Peyer's patch (tissue), 4 donors: ENCODE measurements around the gene MCF2L. TPM values are rescaled to one million over a fixed set of nuclear protein-coding genes. Genes with fewer than 3 reads are reported as not detected.

Source experiments
- DNase-seq, 3 donors: peaks; one replicate each; pipeline ENCODE4 v3.0.0-alpha.2; 2017 to 2019
- H3K27ac ChIP-seq, 4 donors: fragments of 200-600 bp; sonication (generic); one replicate each; pipeline ENCODE4 v1.5.1; 2016 to 2019
- H3K27me3 ChIP-seq, 2 donors: fragments of 200-600 bp; sonication (generic); one replicate each; pipeline ENCODE4 v1.5.1; 2019
- H3K36me3 ChIP-seq, 3 donors: fragments of 200-600 bp; sonication (generic); one replicate each; pipeline ENCODE4 v1.5.1; 2016 to 2019
- H3K4me1 ChIP-seq, 4 donors: fragments of 200-600 bp; sonication (generic); one replicate each; pipeline ENCODE4 v1.5.1; 2016 to 2019
- H3K4me3 ChIP-seq, 4 donors: fragments of 200-600 bp; sonication (generic); 1 replicate in 3 of 4; 2 replicates in 1 of 4; pipeline ENCODE4 v1.5.1; 2016 to 2019; ENCODE audit warnings: mild to moderate bottlenecking in 1 of 4
- H3K9me3 ChIP-seq, 4 donors: fragments of 200-600 bp; sonication (generic); one replicate each; pipeline ENCODE4 v1.5.1; 2016 to 2019; ENCODE audit warnings: mild to moderate bottlenecking in 1 of 4
- CTCF ChIP-seq, 6 experiments: fragments of 450-650 bp in 4 of 6; fragments of 200-600 bp in 2 of 6; sonication (generic) in 1 of 6; IDR thresholded peaks; one replicate each; pipeline ENCODE4 v1.5.1; 2017 to 2019; ENCODE audit warnings: antibody characterized with exemption in 6 of 6, mild to moderate bottlenecking in 3 of 6, moderate library complexity in 1 of 6
- POLR2A ChIP-seq, 2 donors: fragments of 450-650 bp; IDR thresholded peaks; one replicate each; pipeline ENCODE4 v1.5.1; 2017; ENCODE audit warnings: antibody characterized with exemption in 2 of 2, mild to moderate bottlenecking in 2 of 2, moderate library complexity in 2 of 2
- total RNA-seq, 4 donors: library from RNA; depleted of rRNA; stranded (reverse); fragments of >200 nt; gene quantifications; one replicate each; pipeline ENCODE4 v1.1.0, GENCODE V29; 2016

MCF2L gene
- total RNA-seq, 4 donors from 2014 or later = 81.4 to 165 (median 149) TPM

DNA sequence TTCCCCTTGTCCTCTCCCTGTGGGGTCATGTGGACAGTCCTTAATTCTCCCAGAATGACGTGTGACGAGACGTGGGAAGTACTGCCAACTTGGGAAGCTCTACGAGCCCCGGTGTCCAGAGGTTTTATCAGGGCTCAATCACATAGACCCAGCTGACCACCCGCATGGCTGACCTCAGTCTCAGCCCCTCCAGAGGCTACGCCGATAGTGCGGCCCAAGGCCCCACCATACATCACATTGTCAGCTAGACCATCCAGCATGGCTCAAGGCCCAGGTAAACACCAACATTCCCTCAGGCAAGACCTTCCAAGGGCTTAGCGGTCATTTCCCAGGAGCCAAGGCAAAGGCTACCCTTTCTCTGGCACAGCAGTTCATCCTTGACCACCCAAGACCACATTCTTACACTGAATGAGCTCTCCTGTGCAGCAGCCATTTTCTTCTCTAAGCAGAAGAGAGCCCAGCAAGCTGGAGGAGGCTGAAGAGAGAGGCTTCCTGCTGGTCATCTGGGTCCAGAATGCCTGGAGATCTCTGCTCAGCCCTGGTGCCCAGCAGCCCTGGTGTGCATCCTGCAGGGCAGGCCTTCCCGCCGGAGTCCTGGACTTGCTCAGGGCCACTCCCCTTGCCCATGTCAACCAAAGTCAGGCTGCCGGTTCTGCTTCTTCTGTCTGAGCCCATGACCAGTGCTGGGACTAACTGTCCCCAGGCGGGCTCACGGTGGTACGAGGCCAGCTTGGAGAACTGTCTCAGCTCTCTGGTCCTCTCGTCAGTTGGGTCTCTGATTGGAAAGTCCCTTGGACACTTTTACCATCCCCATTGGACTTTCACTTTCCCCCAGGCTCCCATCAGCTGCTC is 145.7 kb downstream of the MCF2L start:
- peak in 2 of 3 donors; percentile 32 to 36 for DNase-seq
- TF ChIP-seq POLR2A (IDR thresholded peaks at IDR 0.05) (no peak), CTCF (IDR thresholded peaks at IDR 0.05) (no peak)
- no peaks in the 10 kb centered on the region for H3K36me3 ChIP-seq

GRCh38 chr13:113115363-113116205 is 146.6 kb downstream of the MCF2L start:
- Histone ChIP-seq H3K4me3 (no peak overlapping the region), H3K27ac (no peak overlapping the region), H3K4me1 (peaks cover 0 to 4% (median 0%) of the 10 kb centered on the region in 4 donors), H3K9me3 (peaks cover 0 to 3% (median 0%) of the 10 kb centered on the region in 4 donors), H3K36me3 (no peaks in the 10 kb centered on the region), H3K27me3 (peaks cover 0 to 4% of the 10 kb centered on the region in 2 donors)
- TF ChIP-seq CTCF (IDR thresholded peaks at IDR 0.05) (no peak), POLR2A (IDR thresholded peaks at IDR 0.05) (no peak)
- peak in 1 of 3 donors; percentile 35 for DNase-seq

More for the DNA sequence above, 145.7 kb downstream of the MCF2L start:
- peaks cover 0 to 12% of the 10 kb centered on the region in 2 donors for H3K27me3 ChIP-seq
- H3K9me3 ChIP-seq = peaks cover 0 to 5% (median 0%) of the 10 kb centered on the region in 4 donors
- peaks cover 0 to 13% (median 0%) of the 10 kb centered on the region in 4 donors for H3K4me1 ChIP-seq
- H3K27ac ChIP-seq = no peak overlapping the region
- H3K4me3 ChIP-seq = no peak overlapping the region

DNA sequence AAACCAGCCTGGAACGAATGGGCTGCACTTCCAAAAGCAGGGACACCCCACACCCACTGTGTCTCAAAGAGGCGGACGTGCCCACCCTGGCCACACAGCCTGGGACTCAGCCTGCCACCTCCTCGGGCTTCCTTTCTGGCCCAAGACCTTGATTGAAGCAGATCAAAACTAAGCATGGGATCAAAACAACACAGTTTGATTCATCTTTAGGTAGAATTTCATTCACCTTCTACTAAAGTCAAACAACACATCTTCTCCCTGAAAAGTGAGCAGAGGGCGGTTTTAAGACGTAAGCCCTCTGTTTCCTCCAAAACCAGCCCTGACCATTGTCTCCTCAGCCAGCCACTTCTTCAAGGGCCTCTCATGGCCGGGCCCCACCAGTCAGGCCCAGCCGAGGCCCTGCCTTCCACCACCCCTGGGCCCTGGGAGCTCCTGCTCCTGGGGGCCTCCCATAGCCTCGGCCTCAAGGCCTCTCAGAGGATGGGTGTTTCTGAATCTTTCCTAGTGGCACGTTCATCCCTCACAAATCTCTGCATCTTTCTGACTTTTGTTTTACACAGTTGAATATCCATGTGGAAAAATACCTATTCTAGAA is 147.3 kb downstream of the MCF2L start:
- no peak for DNase-seq
- no peak overlapping the region for H3K27ac ChIP-seq
- H3K4me3 ChIP-seq = no peak overlapping the region
- no peaks in the 10 kb centered on the region for H3K9me3 ChIP-seq
- no peaks in the 10 kb centered on the region for H3K27me3 ChIP-seq
- no peaks in the 10 kb centered on the region for H3K4me1 ChIP-seq
- H3K36me3 ChIP-seq = no peaks in the 10 kb centered on the region
- no peak for TF ChIP-seq POLR2A (IDR thresholded peaks at IDR 0.05)
- TF ChIP-seq CTCF (IDR thresholded peaks at IDR 0.05) = no peak

DNA sequence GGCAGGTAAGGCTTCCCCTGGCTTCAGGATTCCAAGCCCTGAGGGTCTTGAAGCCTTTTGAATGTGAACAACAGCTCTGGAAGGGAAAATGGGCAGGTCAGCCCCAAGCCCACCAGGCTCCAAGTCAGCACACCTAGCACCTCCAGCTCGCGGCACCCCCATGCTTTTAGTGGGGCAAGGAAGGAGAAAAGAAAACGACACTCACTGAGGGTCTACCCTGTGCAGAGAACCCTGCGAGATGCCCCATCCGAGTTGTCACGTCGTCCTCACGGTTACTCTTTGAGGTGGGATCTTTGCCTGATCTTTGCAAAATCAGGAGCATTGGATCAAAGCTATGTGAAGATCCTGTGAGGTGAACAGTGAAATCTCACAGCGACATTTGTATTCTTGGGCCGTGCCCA is 147.9 kb downstream of the MCF2L start:
- H3K9me3 ChIP-seq = no peaks in the 10 kb centered on the region
- TF ChIP-seq CTCF (IDR thresholded peaks at IDR 0.05) (no peak), POLR2A (IDR thresholded peaks at IDR 0.05) (no peak)
- H3K27me3 ChIP-seq = no peaks in the 10 kb centered on the region
- DNase-seq = no peak
- H3K27ac ChIP-seq = no peak overlapping the region
- H3K4me3 ChIP-seq = no peak overlapping the region
- H3K4me1 ChIP-seq = no peaks in the 10 kb centered on the region
- H3K36me3 ChIP-seq = no peaks in the 10 kb centered on the region

DNA sequence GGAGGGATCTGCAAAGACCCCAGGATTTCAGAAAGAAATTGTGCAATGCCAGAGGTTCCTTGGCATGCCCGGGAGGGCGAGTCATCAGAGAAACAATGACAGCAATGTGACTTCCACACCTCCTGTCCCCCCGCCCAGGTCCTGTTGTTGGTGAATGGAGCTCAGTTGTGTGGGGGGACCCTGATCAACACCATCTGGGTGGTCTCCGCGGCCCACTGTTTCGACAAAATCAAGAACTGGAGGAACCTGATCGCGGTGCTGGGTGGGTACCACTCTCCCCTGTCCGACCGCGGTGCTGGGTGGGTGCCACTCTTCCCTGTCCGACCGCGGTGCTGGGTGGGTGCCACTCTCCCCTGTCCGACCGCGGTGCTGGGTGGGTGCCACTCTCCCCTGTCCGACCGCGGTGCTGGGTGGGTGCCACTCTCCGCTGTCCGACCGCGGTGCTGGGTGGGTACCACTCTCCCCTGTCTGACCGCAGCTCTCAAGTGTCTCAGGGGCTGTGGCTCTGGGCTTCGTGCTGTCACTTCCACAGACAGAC is 148.4 kb downstream of the MCF2L start:
- no peak overlapping the region for H3K4me3 ChIP-seq
- TF ChIP-seq CTCF (IDR thresholded peaks at IDR 0.05) (no peak), POLR2A (IDR thresholded peaks at IDR 0.05) (no peak)
- H3K4me1 ChIP-seq = no peaks in the 10 kb centered on the region
- no peak overlapping the region for H3K27ac ChIP-seq
- no peaks in the 10 kb centered on the region for H3K9me3 ChIP-seq
- peak in 1 of 3 donors; percentile 27 for DNase-seq
- no peaks in the 10 kb centered on the region for H3K36me3 ChIP-seq
- H3K27me3 ChIP-seq = no peaks in the 10 kb centered on the region
